ENCODE measurements around the gene KLHL18.

The KLHL18 gene

GRCh38 chr3:47323431-47324277, 40.9 kb downstream of the KLHL18 start:
- no peak overlapping the region for H3K4me3 ChIP-seq (ENCODE audit: low read length)
- no peaks in the 10 kb centered on the region for H3K36me3 ChIP-seq (ENCODE audit: control insufficient read depth, insufficient read depth, low read length)
- H3K9ac ChIP-seq (ENCODE audit: low read length): no peak overlapping the region
- H3K4me1 ChIP-seq (ENCODE audit: control insufficient read depth, insufficient read depth, low read length): no peaks in the 10 kb centered on the region
- no peaks in the 10 kb centered on the region for H3K27me3 ChIP-seq (ENCODE audit: control insufficient read depth, insufficient read depth, low read length)
- H3K9me3 ChIP-seq (ENCODE audit: control insufficient read depth, low read length): no peaks in the 10 kb centered on the region

- H3K9me3 ChIP-seq (ENCODE audit: control insufficient read depth, low read length): no peaks in the 10 kb centered on the region
- H3K4me1 ChIP-seq (ENCODE audit: control insufficient read depth, insufficient read depth, low read length): no peaks in the 10 kb centered on the region
- H3K36me3 ChIP-seq (ENCODE audit: control insufficient read depth, insufficient read depth, low read length): no peaks in the 10 kb centered on the region
- H3K9ac ChIP-seq (ENCODE audit: low read length): no peak overlapping the region
- H3K27me3 ChIP-seq (ENCODE audit: control insufficient read depth, insufficient read depth, low read length): no peaks in the 10 kb centered on the region
- no peak overlapping the region for H3K4me3 ChIP-seq (ENCODE audit: low read length)
Observed at GRCh38 chr3:47324278-47324865, 41.6 kb downstream of the KLHL18 start.

DNA sequence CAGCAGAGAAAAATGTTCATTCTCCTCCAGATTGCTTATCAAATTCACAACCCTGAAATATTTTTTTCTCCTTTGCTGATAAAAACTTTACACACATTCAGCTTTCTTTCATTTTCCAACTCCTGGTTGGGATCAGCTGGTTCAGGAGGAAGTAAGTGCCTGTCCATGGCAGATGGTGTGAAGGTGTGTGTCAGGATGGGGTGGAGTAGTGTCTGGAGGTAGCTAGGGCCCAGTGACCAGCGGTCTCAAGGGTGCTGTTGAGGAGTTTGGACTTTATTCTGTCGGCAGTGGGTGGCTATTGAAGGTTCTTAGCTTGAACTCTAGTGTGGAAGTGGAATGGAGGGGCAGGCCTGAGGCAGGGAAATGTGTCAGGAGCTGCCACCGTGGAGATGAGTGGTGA, 51.2 kb downstream of the KLHL18 start:
- no peaks in the 10 kb centered on the region for H3K4me1 ChIP-seq (ENCODE audit: control insufficient read depth, insufficient read depth, low read length)
- H3K27me3 ChIP-seq (ENCODE audit: control insufficient read depth, insufficient read depth, low read length): no peaks in the 10 kb centered on the region
- H3K4me3 ChIP-seq (ENCODE audit: low read length): no peak overlapping the region
- H3K9ac ChIP-seq (ENCODE audit: low read length): no peak overlapping the region
- no peaks in the 10 kb centered on the region for H3K9me3 ChIP-seq (ENCODE audit: control insufficient read depth, low read length)
- H3K36me3 ChIP-seq (ENCODE audit: control insufficient read depth, insufficient read depth, low read length): peaks cover 10% of the 10 kb centered on the region

GRCh38 chr3:47337656-47338055, 54.9 kb downstream of the KLHL18 start:
- no peaks in the 10 kb centered on the region for H3K9me3 ChIP-seq (ENCODE audit: control insufficient read depth, low read length)
- no peak overlapping the region for H3K9ac ChIP-seq (ENCODE audit: low read length)
- peaks cover 10% of the 10 kb centered on the region for H3K36me3 ChIP-seq (ENCODE audit: control insufficient read depth, insufficient read depth, low read length)
- no peaks in the 10 kb centered on the region for H3K27me3 ChIP-seq (ENCODE audit: control insufficient read depth, insufficient read depth, low read length)
- H3K4me1 ChIP-seq (ENCODE audit: control insufficient read depth, insufficient read depth, low read length): no peaks in the 10 kb centered on the region
- H3K4me3 ChIP-seq (ENCODE audit: low read length): no peak overlapping the region

GRCh38 chr3:47339951-47340350, 57.2 kb downstream of the KLHL18 start:
- H3K9ac ChIP-seq (ENCODE audit: low read length): no peak overlapping the region
- peaks cover 10% of the 10 kb centered on the region for H3K36me3 ChIP-seq (ENCODE audit: control insufficient read depth, insufficient read depth, low read length)
- H3K27me3 ChIP-seq (ENCODE audit: control insufficient read depth, insufficient read depth, low read length): no peaks in the 10 kb centered on the region
- H3K4me1 ChIP-seq (ENCODE audit: control insufficient read depth, insufficient read depth, low read length): no peaks in the 10 kb centered on the region
- H3K4me3 ChIP-seq (ENCODE audit: low read length): no peak overlapping the region
- no peaks in the 10 kb centered on the region for H3K9me3 ChIP-seq (ENCODE audit: control insufficient read depth, low read length)

GRCh38 chr3:47340866-47341265, 58.1 kb downstream of the KLHL18 start:
- Histone ChIP-seq H3K4me3 (ENCODE audit: low read length) (no peak overlapping the region), H3K9ac (ENCODE audit: low read length) (no peak overlapping the region), H3K9me3 (ENCODE audit: control insufficient read depth, low read length) (no peaks in the 10 kb centered on the region), H3K27me3 (ENCODE audit: control insufficient read depth, insufficient read depth, low read length) (no peaks in the 10 kb centered on the region), H3K36me3 (ENCODE audit: control insufficient read depth, insufficient read depth, low read length) (peaks cover 10% of the 10 kb centered on the region), H3K4me1 (ENCODE audit: control insufficient read depth, insufficient read depth, low read length) (no peaks in the 10 kb centered on the region)

- H3K27me3 ChIP-seq (ENCODE audit: control insufficient read depth, insufficient read depth, low read length): no peaks in the 10 kb centered on the region
- no peak overlapping the region for H3K4me3 ChIP-seq (ENCODE audit: low read length)
- no peaks in the 10 kb centered on the region for H3K9me3 ChIP-seq (ENCODE audit: control insufficient read depth, low read length)
- H3K4me1 ChIP-seq (ENCODE audit: control insufficient read depth, insufficient read depth, low read length): no peaks in the 10 kb centered on the region
- H3K36me3 ChIP-seq (ENCODE audit: control insufficient read depth, insufficient read depth, low read length): peaks cover under 1% of the 10 kb centered on the region
- no peak overlapping the region for H3K9ac ChIP-seq (ENCODE audit: low read length)
Observed at GRCh38 chr3:47342151-47342550, 59.4 kb downstream of the KLHL18 start.

DNA sequence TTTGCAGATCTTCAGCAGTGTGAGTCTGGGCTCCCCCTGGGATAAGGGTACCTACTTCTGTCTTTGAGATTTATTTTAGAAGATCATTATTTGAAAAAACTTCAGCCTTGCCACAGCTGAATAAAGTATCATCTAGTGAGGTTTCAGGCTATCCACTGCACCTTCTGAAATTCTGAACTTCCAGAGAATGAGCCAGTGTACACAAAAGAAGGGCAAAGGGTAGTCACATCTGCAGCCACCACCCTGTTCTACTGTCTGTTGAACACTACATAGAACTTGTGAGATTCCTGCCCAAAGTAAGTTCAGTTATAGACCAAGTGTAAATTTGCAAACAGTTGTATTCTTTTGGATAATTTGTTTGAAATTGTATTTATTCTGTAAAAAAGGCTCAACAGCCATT, 60.1 kb downstream of the KLHL18 start:
- H3K36me3 ChIP-seq (ENCODE audit: control insufficient read depth, insufficient read depth, low read length): no peaks in the 10 kb centered on the region
- H3K4me1 ChIP-seq (ENCODE audit: control insufficient read depth, insufficient read depth, low read length): no peaks in the 10 kb centered on the region
- no peak overlapping the region for H3K9ac ChIP-seq (ENCODE audit: low read length)
- H3K9me3 ChIP-seq (ENCODE audit: control insufficient read depth, low read length): no peaks in the 10 kb centered on the region
- H3K27me3 ChIP-seq (ENCODE audit: control insufficient read depth, insufficient read depth, low read length): no peaks in the 10 kb centered on the region
- no peak overlapping the region for H3K4me3 ChIP-seq (ENCODE audit: low read length)

DNA sequence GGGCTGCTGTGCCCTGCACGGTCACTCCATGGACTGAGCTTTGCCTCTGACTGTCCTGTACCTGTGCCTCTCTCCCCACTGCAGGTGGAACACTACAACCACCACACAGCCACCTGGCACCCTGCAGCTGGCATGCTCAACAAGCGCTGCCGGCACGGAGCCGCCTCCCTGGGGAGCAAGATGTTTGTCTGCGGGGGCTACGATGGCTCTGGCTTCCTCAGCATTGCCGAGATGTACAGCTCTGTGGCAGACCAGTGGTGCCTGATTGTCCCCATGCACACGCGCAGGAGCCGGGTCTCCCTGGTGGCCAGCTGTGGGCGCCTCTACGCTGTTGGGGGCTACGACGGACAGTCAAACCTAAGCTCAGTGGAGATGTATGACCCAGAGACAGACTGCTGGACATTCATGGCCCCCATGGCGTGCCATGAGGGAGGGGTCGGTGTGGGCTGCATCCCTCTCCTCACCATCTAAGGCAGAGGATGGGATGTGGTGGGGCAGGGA, 60.8 kb downstream of the KLHL18 start:
- Histone ChIP-seq H3K9ac (ENCODE audit: low read length) (no peak overlapping the region), H3K36me3 (ENCODE audit: control insufficient read depth, insufficient read depth, low read length) (no peaks in the 10 kb centered on the region), H3K4me3 (ENCODE audit: low read length) (no peak overlapping the region)

GRCh38 chr3:47344971-47345370, 62.2 kb downstream of the KLHL18 start:
- Histone ChIP-seq H3K9ac (ENCODE audit: low read length) (no peak overlapping the region), H3K4me3 (ENCODE audit: low read length) (no peak overlapping the region), H3K9me3 (ENCODE audit: control insufficient read depth, low read length) (no peaks in the 10 kb centered on the region), H3K4me1 (ENCODE audit: control insufficient read depth, insufficient read depth, low read length) (no peaks in the 10 kb centered on the region), H3K27me3 (ENCODE audit: control insufficient read depth, insufficient read depth, low read length) (no peaks in the 10 kb centered on the region), H3K36me3 (ENCODE audit: control insufficient read depth, insufficient read depth, low read length) (no peaks in the 10 kb centered on the region)

More for the DNA sequence above, 60.8 kb downstream of the KLHL18 start:
- Histone ChIP-seq H3K9me3 (ENCODE audit: control insufficient read depth, low read length) (no peaks in the 10 kb centered on the region), H3K4me1 (ENCODE audit: control insufficient read depth, insufficient read depth, low read length) (no peaks in the 10 kb centered on the region), H3K27me3 (ENCODE audit: control insufficient read depth, insufficient read depth, low read length) (no peaks in the 10 kb centered on the region)

DNA sequence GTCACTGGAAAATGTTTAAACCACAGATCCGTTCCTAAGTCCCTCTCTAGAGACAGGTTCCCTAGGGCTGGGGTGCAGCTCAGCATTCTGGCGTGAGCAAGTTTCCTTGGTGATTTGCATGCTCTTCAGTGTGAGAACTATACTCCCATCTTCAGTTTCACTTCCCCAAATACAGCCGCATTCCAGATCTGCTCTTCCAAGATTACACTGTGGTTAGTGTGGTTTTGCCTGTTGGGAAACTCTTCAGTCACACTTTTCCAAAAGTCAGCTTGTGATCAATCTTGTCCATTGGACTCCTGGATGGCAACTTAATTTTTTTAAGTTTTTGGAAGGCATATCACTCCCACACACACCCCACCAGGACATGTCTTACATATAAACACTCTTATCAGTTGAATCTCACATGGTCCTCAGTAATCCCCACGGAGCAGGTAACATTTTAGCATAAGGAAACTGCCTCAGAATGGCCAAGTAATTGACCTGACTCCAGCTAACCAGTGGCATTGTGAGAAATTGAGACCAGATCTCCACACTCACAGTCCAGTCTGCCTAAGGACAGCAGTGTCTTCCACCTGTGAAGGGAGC, 64.6 kb downstream of the KLHL18 start:
- no peaks in the 10 kb centered on the region for H3K4me1 ChIP-seq (ENCODE audit: control insufficient read depth, insufficient read depth, low read length)
- H3K9me3 ChIP-seq (ENCODE audit: control insufficient read depth, low read length): no peaks in the 10 kb centered on the region
- H3K27me3 ChIP-seq (ENCODE audit: control insufficient read depth, insufficient read depth, low read length): no peaks in the 10 kb centered on the region
- H3K9ac ChIP-seq (ENCODE audit: low read length): no peak overlapping the region
- H3K4me3 ChIP-seq (ENCODE audit: low read length): no peak overlapping the region
- H3K36me3 ChIP-seq (ENCODE audit: control insufficient read depth, insufficient read depth, low read length): no peaks in the 10 kb centered on the region
